Loucy (cell line): ENCODE data around the gene GALNT18.

Experiments
- H2AFZ ChIP-seq: fragments of 200-600 bp; sonication (generic); 2 replicates; pipeline ENCODE4 v1.6.0; 2016; ENCODE audit warnings: antibody characterized with exemption, mild to moderate bottlenecking, low read length, moderate library complexity
- H3F3A ChIP-seq: fragments of 200-600 bp; 2 replicates; pipeline ENCODE4 v1.6.0; 2016; ENCODE audit warnings: antibody characterized with exemption, low read depth, mild to moderate bottlenecking
- H3K27me3 ChIP-seq: fragments of 200-600 bp; sonication (generic); 2 replicates; pipeline ENCODE4 v1.6.1; 2014; ENCODE audit warnings: low read length, mild to moderate bottlenecking; ENCODE audit not compliant: insufficient read depth, poor library complexity, severe bottlenecking
- H3K36me3 ChIP-seq: fragments of 200-600 bp; sonication (generic); 2 replicates; pipeline ENCODE4 v1.6.1; 2016; ENCODE audit warnings: low read length; ENCODE audit not compliant: insufficient read depth
- H3K4me1 ChIP-seq: fragments of 200-600 bp; sonication (generic); 2 replicates; pipeline ENCODE4 v1.5.1; 2014; ENCODE audit warnings: low read length, mild to moderate bottlenecking; ENCODE audit not compliant: insufficient read depth, poor library complexity, severe bottlenecking
- H3K4me2 ChIP-seq: fragments of 200-600 bp; sonication (generic); 2 replicates; pipeline ENCODE4 v1.6.0; 2014; ENCODE audit warnings: antibody characterized with exemption, low read length, low read depth, mild to moderate bottlenecking; ENCODE audit not compliant: poor library complexity, severe bottlenecking
- H3K4me3 ChIP-seq: fragments of 200-600 bp; sonication (generic); 2 replicates; pipeline ENCODE4 v1.5.1; 2014; ENCODE audit warnings: low read length, mild to moderate bottlenecking, mixed read lengths; ENCODE audit not compliant: poor library complexity, severe bottlenecking
- H3K79me2 ChIP-seq: fragments of 200-600 bp; sonication (generic); 2 replicates; pipeline ENCODE4 v1.6.1; 2014; ENCODE audit warnings: low read length; ENCODE audit not compliant: insufficient read depth
- H3K9ac ChIP-seq: fragments of 200-600 bp; sonication (generic); 2 replicates; pipeline ENCODE4 v1.6.0; 2014; ENCODE audit warnings: mild to moderate bottlenecking, low read depth, low read length, moderate library complexity; ENCODE audit not compliant: poor library complexity, severe bottlenecking
- H3K9me2 ChIP-seq: fragments of 200-600 bp; sonication (generic); replicated peaks from 2 replicates; pipeline ENCODE4 v1.6.1; 2016; ENCODE audit warnings: low read depth, low read length, mixed read lengths
- H3K9me3 ChIP-seq: fragments of 200-600 bp; sonication (generic); 2 replicates; pipeline ENCODE4 v1.6.1; 2014; ENCODE audit warnings: mild to moderate bottlenecking, antibody characterized with exemption, low read length, low read depth; ENCODE audit not compliant: insufficient read depth
- H4K20me1 ChIP-seq: fragments of 200-600 bp; sonication (generic); 2 replicates; pipeline ENCODE4 v1.6.0; 2014; ENCODE audit warnings: antibody characterized with exemption, low read length, mild to moderate bottlenecking; ENCODE audit not compliant: insufficient read depth, poor library complexity, severe bottlenecking
- CTCF ChIP-seq: fragments of 200-600 bp; sonication (generic); conservative IDR thresholded peaks from 2 replicates; pipeline ENCODE4 v1.5.1; 2014; ENCODE audit warnings: mild to moderate bottlenecking, antibody characterized with exemption, low read length
- EZH2phosphoT487 ChIP-seq: fragments of 200-600 bp; IDR thresholded peaks from 2 replicates; pipeline ENCODE4 v1.6.1; 2018; ENCODE audit warnings: antibody characterized with exemption, mild to moderate bottlenecking, moderate library complexity, borderline replicate concordance

Gene GALNT18

GRCh38 chr11:11243590-11244469 lies 378.0 kb downstream of the GALNT18 start:
- no peak overlapping the region for H3K9ac ChIP-seq
- no peak overlapping the region for H2AFZ ChIP-seq
- no peaks in the 10 kb centered on the region for H3F3A ChIP-seq
- H3K4me1 ChIP-seq: peaks cover 10% of the 10 kb centered on the region
- no peaks in the 10 kb centered on the region for H4K20me1 ChIP-seq
- H3K27me3 ChIP-seq: no peaks in the 10 kb centered on the region
- H3K9me3 ChIP-seq: no peaks in the 10 kb centered on the region
- H3K36me3 ChIP-seq: no peaks in the 10 kb centered on the region
- TF ChIP-seq EZH2phosphoT487 (no peak), CTCF (no peak)
- no peaks in the 10 kb centered on the region for H3K9me2 ChIP-seq
- no peak overlapping the region for H3K4me2 ChIP-seq
- no peaks in the 10 kb centered on the region for H3K79me2 ChIP-seq
- no peak overlapping the region for H3K4me3 ChIP-seq

DNA sequence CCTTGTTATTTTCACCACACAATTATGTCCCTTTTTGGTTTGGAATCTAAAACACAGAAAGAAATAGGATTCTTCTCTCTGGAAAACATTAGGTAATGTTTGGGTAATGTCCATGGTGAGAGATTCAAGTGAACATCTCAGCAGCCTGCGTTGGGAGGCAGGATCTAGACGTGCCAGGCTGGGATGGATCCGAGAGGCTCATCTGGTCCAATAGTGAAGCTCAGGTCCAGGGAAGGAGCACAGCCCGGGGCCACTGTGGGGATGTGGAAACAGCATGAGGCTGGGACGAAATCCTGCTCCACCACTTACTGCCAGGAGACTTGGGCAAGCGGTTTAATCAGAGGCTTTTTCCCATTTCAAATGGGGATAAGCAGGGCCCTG lies 378.6 kb downstream of the GALNT18 start:
- Histone ChIP-seq H3K27me3 (no peaks in the 10 kb centered on the region), H4K20me1 (no peaks in the 10 kb centered on the region), H3F3A (no peaks in the 10 kb centered on the region), H3K4me3 (no peak overlapping the region), H3K9me2 (no peaks in the 10 kb centered on the region), H3K9me3 (no peaks in the 10 kb centered on the region), H3K79me2 (no peaks in the 10 kb centered on the region), H3K36me3 (no peaks in the 10 kb centered on the region), H3K4me2 (no peak overlapping the region), H3K9ac (no peak overlapping the region), H2AFZ (no peak overlapping the region), H3K4me1 (peaks cover 10% of the 10 kb centered on the region)
- no peak for TF ChIP-seq CTCF

- H3K27me3 ChIP-seq: no peaks in the 10 kb centered on the region
- H3K4me1 ChIP-seq: no peaks in the 10 kb centered on the region
- no peak for TF ChIP-seq EZH2phosphoT487
- no peak for TF ChIP-seq CTCF
- no peak overlapping the region for H3K4me3 ChIP-seq
- H3K9me2 ChIP-seq: no peaks in the 10 kb centered on the region
- no peaks in the 10 kb centered on the region for H3K9me3 ChIP-seq
- no peaks in the 10 kb centered on the region for H3K79me2 ChIP-seq
- H3K4me2 ChIP-seq: no peak overlapping the region
- H2AFZ ChIP-seq: no peak overlapping the region
- no peaks in the 10 kb centered on the region for H4K20me1 ChIP-seq
- H3F3A ChIP-seq: no peaks in the 10 kb centered on the region
- H3K9ac ChIP-seq: no peak overlapping the region
- H3K36me3 ChIP-seq: no peaks in the 10 kb centered on the region
These were observed 380.5 kb downstream of the GALNT18 start for GRCh38 chr11:11241284-11241683.
